Measurements from ENCODE around the gene TMTC4.

The TMTC4 gene

DNA sequence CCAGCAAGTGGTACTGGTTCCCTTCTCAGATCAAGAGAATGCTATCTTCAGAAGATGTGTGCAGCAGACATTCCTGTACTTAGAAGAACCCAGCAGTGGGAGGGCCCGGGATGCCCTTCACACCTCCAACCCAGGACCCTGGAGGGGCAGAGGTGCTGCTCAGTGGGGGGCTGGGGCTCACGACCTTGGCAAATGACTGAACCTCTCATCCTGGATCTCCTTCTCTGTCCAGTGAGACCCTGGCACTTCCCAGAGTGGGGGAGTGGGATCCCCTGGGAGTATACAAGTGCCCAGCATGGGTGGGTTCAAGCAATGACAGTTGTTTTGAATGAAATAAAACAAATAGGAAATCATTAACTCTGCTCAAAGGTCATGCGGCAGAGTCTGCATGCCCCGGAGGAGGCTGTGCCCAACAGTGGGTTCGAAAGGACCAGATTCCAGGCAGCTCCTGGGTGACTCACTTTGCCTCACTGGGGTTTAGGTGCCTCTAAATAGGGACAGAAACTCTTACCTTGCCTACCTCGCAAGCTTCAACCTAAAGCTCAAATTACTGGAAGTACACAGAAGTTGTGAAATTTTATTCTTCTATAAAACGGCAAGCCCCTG lies 112.9 kb downstream of the TMTC4 start:
- H3K4me3 ChIP-seq (ENCODE audit: low read depth, low read length): no peak overlapping the region
- DNase-seq (ENCODE audit: low read depth): no peak
- TF ChIP-seq, protein P1, sequence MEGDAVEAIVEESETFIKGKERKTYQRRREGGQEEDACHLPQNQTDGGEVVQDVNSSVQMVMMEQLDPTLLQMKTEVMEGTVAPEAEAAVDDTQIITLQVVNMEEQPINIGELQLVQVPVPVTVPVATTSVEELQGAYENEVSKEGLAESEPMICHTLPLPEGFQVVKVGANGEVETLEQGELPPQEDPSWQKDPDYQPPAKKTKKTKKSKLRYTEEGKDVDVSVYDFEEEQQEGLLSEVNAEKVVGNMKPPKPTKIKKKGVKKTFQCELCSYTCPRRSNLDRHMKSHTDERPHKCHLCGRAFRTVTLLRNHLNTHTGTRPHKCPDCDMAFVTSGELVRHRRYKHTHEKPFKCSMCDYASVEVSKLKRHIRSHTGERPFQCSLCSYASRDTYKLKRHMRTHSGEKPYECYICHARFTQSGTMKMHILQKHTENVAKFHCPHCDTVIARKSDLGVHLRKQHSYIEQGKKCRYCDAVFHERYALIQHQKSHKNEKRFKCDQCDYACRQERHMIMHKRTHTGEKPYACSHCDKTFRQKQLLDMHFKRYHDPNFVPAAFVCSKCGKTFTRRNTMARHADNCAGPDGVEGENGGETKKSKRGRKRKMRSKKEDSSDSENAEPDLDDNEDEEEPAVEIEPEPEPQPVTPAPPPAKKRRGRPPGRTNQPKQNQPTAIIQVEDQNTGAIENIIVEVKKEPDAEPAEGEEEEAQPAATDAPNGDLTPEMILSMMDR (IDR thresholded peaks at IDR 0.05; ENCODE audit: control insufficient read depth, extremely low read depth, insufficient read depth): no peak

DNA sequence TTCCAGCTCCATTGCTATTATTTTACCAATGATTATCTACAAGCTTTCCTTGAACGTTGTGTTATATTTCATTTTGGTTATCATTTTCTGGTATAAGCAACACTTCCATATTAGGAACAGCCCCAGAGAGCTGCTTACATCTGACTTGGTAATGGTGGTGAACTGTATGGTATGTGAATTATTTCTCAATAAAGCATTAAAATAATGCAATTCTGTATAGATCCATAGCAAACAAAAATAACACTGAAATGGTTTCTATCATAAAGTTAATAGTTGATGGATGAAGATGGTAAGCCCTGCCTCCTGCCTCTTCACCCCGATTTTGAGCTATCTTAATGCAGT lies 113.5 kb downstream of the TMTC4 start:
- TF ChIP-seq, protein P1 (IDR thresholded peaks at IDR 0.05; ENCODE audit: control insufficient read depth, extremely low read depth, insufficient read depth): no peak
- no peak overlapping the region for H3K4me3 ChIP-seq (ENCODE audit: low read depth, low read length)
- DNase-seq (ENCODE audit: low read depth): no peak

DNA sequence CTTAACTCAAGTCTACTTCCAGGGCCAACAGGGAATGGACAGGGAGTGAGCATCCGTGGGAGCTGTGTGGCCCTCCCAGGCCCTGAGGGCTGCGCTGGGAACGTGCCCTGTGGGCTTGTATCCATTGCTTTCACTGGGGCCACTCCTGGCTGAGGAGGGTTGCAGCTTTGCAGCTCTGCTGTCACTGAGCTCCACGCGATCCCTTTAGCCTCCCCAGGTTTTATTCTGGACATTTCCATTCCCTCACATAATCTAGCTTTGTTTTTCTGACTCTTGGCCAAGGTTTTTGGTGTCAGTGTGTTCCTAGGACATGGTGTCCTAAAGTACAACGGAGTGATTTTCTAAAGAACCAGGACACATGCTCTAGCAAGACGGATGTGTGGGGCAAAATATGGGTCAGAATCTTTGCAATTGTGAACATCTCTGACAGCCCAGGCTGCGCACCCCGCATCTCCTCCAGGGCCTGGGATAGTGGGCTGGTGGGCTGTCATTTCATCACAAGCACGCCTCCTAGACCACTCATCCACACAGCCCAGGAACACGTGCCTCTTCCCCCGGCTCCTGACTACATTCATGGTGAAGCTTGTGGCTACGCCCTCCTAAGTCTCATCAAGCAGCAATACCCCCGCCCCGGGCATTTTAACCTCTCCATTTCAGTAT lies 114.0 kb downstream of the TMTC4 start:
- no peak overlapping the region for H3K4me3 ChIP-seq (ENCODE audit: low read depth, low read length)
- DNase-seq (ENCODE audit: low read depth): no peak
- TF ChIP-seq, protein P1 (IDR thresholded peaks at IDR 0.05; ENCODE audit: control insufficient read depth, extremely low read depth, insufficient read depth): no peak

DNA sequence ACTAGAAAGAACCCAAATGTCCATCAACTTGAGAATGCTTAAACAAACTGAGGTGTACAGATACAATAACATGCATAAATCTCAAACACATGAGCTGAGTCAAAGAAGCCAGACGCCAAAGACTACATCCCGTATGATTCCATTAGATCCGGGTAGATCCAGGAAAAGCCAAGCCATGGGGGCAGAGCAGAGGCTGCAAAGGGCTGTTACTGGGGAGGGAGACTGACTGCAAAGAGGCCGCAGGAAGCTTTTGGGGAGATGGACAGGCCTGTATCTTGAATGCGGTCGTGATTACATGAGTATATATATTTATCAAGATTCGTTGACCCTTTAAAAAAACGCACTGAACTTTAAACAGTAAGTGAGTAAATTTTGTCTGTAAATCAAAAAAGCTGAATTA lies 114.7 kb downstream of the TMTC4 start:
- no peak for DNase-seq (ENCODE audit: low read depth)
- TF ChIP-seq, protein P1 (IDR thresholded peaks at IDR 0.05; ENCODE audit: control insufficient read depth, extremely low read depth, insufficient read depth): no peak
- H3K4me3 ChIP-seq (ENCODE audit: low read depth, low read length): no peak overlapping the region
